H1 (cell line): ENCODE measurements around the gene RTEL1. TPM values are rescaled to one million over a fixed set of nuclear protein-coding genes. Genes with fewer than 3 reads are reported as not detected.

Experiments
- ATF2 ChIP-seq: IDR thresholded peaks from 2 replicates; pipeline ENCODE4 v1.6.1; 2012; ENCODE audit warnings: low read length, inconsistent platforms
- CHD2 ChIP-seq: IDR thresholded peaks from 2 replicates; pipeline ENCODE4 v1.6.1; 2012; ENCODE audit warnings: low read length, improper control_type of control experiment
- HDAC2 ChIP-seq, 2 experiments: fragments of 300-600 bp in 1 of 2; sonication (generic) in 1 of 2; IDR thresholded peaks; 2 replicates each; pipeline ENCODE4 v1.6.1; 2011 to 2012; ENCODE audit warnings: low read depth in 2 of 2, low read length in 2 of 2, mild to moderate bottlenecking in 2 of 2, moderate library complexity in 2 of 2, borderline replicate concordance in 1 of 2, inconsistent platforms in 1 of 2
- PHF8 ChIP-seq: fragments of 200-600 bp; sonication (generic); conservative IDR thresholded peaks from 2 replicates; pipeline ENCODE4 v1.7.1; 2012; ENCODE audit warnings: low read depth, mild to moderate bottlenecking, inconsistent platforms, low read length, moderate library complexity
- USF2 ChIP-seq: IDR thresholded peaks from 2 replicates; pipeline ENCODE4 v1.6.1; 2011; ENCODE audit warnings: low read length, improper control_type of control experiment
- polyA plus RNA-seq, 7 experiments: library from polyadenylated mRNA; depleted of rRNA in 3 of 7; stranded (reverse) in 5 of 7; unstranded in 2 of 7; fragments of >200 nt in 5 of 7; fragments of 200-250 nt in 2 of 7; gene quantifications; 1 replicate in 5 of 7; 2 replicates in 1 of 7; 4 replicates in 1 of 7; pipeline versions ENCODE4 v1.2.1 to v1.2.3, GENCODE V29; 2011 to 2013; ENCODE audit warnings: missing spikeins in 2 of 7, mixed read lengths in 2 of 7
- total RNA-seq: library from RNA; stranded (reverse); fragmentation: NEBNext Ultra II Directional; extraction: Animal tissue kit (Norgen Biotek cat#: 25700); gene quantifications from 2 replicates; pipeline ENCODE4 v1.2.1, GENCODE V29; 2021

Gene RTEL1
- total and polyA plus RNA-seq, 2 of the 8 experiments (the other 6 are each of a cell fraction or from before 2014, with no cell fraction given): 16.2 to 37.1 TPM

- TF ChIP-seq ATF2 (no peak), PHF8 (no peak), USF2 (no peak), CHD2 (no peak), HDAC2 (IDR thresholded peaks at IDR 0.05; ENCODE audit: borderline replicate concordance in 1 of 2, low read depth in 2 of 2, low read length in 2 of 2) (no peak)
Measured at GRCh38 chr20:63686492-63687321, 28.6 kb downstream of the RTEL1 start (continued).
